ENCODE results near the gene TNFSF11. TPM values are rescaled to one million over a fixed set of nuclear protein-coding genes. Genes with fewer than 3 reads are reported as not detected.

Gene TNFSF11
- total and polyA plus RNA-seq, 2 donors (not counting 1 experiment from before 2014, with no cell fraction given): not detected

- Histone ChIP-seq H3K27me3 (ENCODE audit: control insufficient read depth, insufficient read depth, low read length) (no peaks in the 10 kb centered on the region), H2AFZ (ENCODE audit: low read length) (no peak overlapping the region), H3K9me3 (ENCODE audit: control insufficient read depth, insufficient read depth, low read depth, low read length) (no peaks in the 10 kb centered on the region), H3K4me3 (replicated peaks in 1 of 4; ENCODE audit: control extremely low read depth in 1 of 4, insufficient read depth in 1 of 4, low read depth in 3 of 4, low read length in 4 of 4) (no peak overlapping the region), H3K27ac (ENCODE audit: insufficient read depth, low read length) (no peak overlapping the region), H3K79me2 (ENCODE audit: control insufficient read depth, insufficient read depth, low read length) (no peaks in the 10 kb centered on the region), H3K4me2 (ENCODE audit: extremely low read depth, insufficient read depth, low read length) (no peak overlapping the region), H4K20me1 (ENCODE audit: control insufficient read depth, extremely low read depth, insufficient read depth, low read length) (no peaks in the 10 kb centered on the region), H3K4me1 (ENCODE audit: control insufficient read depth, extremely low read depth, insufficient read depth, low read length) (no peaks in the 10 kb centered on the region), H3K9ac (ENCODE audit: insufficient read depth, low read length) (no peak overlapping the region), H3K36me3 (ENCODE audit: control insufficient read depth, insufficient read depth, low read length) (no peaks in the 10 kb centered on the region)
- TF ChIP-seq CTCF (conservative IDR thresholded peaks at IDR 0.05 in 1 of 2, IDR thresholded peaks at IDR 0.05 in 1 of 2; ENCODE audit: low read depth in 1 of 2, low read length in 2 of 2): no peak
- TF ChIP-seq EZH2 (IDR thresholded peaks at IDR 0.05; ENCODE audit: low read length, missing control alignments): no peak
- DNase-seq (ENCODE audit: low read depth in 2 of 2): no peak
Measured at GRCh38 chr13:42545842-42546241, 28.1 kb upstream of the TNFSF11 start.

- Histone ChIP-seq H2AFZ (ENCODE audit: low read length) (no peak overlapping the region), H3K4me3 (replicated peaks in 1 of 4; ENCODE audit: control extremely low read depth in 1 of 4, insufficient read depth in 1 of 4, low read depth in 3 of 4, low read length in 4 of 4) (no peak overlapping the region)
- TF ChIP-seq CTCF (conservative IDR thresholded peaks at IDR 0.05 in 1 of 2, IDR thresholded peaks at IDR 0.05 in 1 of 2; ENCODE audit: low read depth in 1 of 2, low read length in 2 of 2): no peak
Measured at GRCh38 chr13:42547612-42548011, 26.3 kb upstream of the TNFSF11 start.

GRCh38 chr13:42548731-42549551 is 25.0 kb upstream of the TNFSF11 start:
- H3K27ac ChIP-seq (ENCODE audit: insufficient read depth, low read length): no peak overlapping the region
- peak; percentile 25 to 94 for DNase-seq (ENCODE audit: low read depth in 2 of 2)
- no peaks in the 10 kb centered on the region for H4K20me1 ChIP-seq (ENCODE audit: control insufficient read depth, extremely low read depth, insufficient read depth, low read length)
- H3K4me2 ChIP-seq (ENCODE audit: extremely low read depth, insufficient read depth, low read length): no peak overlapping the region
- H3K9me3 ChIP-seq (ENCODE audit: control insufficient read depth, insufficient read depth, low read depth, low read length): no peaks in the 10 kb centered on the region
- no peaks in the 10 kb centered on the region for H3K4me1 ChIP-seq (ENCODE audit: control insufficient read depth, extremely low read depth, insufficient read depth, low read length)
- H3K4me3 ChIP-seq (replicated peaks in 1 of 4; ENCODE audit: control extremely low read depth in 1 of 4, insufficient read depth in 1 of 4, low read depth in 3 of 4, low read length in 4 of 4): no peak overlapping the region
- H2AFZ ChIP-seq (ENCODE audit: low read length): no peak overlapping the region
- TF ChIP-seq EZH2 (IDR thresholded peaks at IDR 0.05; ENCODE audit: low read length, missing control alignments) (no peak), CTCF (conservative IDR thresholded peaks at IDR 0.05 in 1 of 2, IDR thresholded peaks at IDR 0.05 in 1 of 2; ENCODE audit: low read depth in 1 of 2, low read length in 2 of 2) (no peak)
- H3K27me3 ChIP-seq (ENCODE audit: control insufficient read depth, insufficient read depth, low read length): no peaks in the 10 kb centered on the region
- no peaks in the 10 kb centered on the region for H3K79me2 ChIP-seq (ENCODE audit: control insufficient read depth, insufficient read depth, low read length)
- no peaks in the 10 kb centered on the region for H3K36me3 ChIP-seq (ENCODE audit: control insufficient read depth, insufficient read depth, low read length)
- no peak overlapping the region for H3K9ac ChIP-seq (ENCODE audit: insufficient read depth, low read length)

More at GRCh38 chr13:42547612-42548011, 26.3 kb upstream of the TNFSF11 start:
- no peak overlapping the region for H3K4me2 ChIP-seq (ENCODE audit: extremely low read depth, insufficient read depth, low read length)
- H3K9me3 ChIP-seq (ENCODE audit: control insufficient read depth, insufficient read depth, low read depth, low read length): no peaks in the 10 kb centered on the region
- DNase-seq (ENCODE audit: low read depth in 2 of 2): no peak
- H3K27me3 ChIP-seq (ENCODE audit: control insufficient read depth, insufficient read depth, low read length): no peaks in the 10 kb centered on the region
- H3K36me3 ChIP-seq (ENCODE audit: control insufficient read depth, insufficient read depth, low read length): no peaks in the 10 kb centered on the region
- H3K9ac ChIP-seq (ENCODE audit: insufficient read depth, low read length): no peak overlapping the region
- no peaks in the 10 kb centered on the region for H3K4me1 ChIP-seq (ENCODE audit: control insufficient read depth, extremely low read depth, insufficient read depth, low read length)
- H3K79me2 ChIP-seq (ENCODE audit: control insufficient read depth, insufficient read depth, low read length): no peaks in the 10 kb centered on the region
- no peaks in the 10 kb centered on the region for H4K20me1 ChIP-seq (ENCODE audit: control insufficient read depth, extremely low read depth, insufficient read depth, low read length)
- H3K27ac ChIP-seq (ENCODE audit: insufficient read depth, low read length): no peak overlapping the region
